HL-60 (cell line): Measurements from ENCODE around the gene SLC12A7.

Source experiments
- DNase-seq, 2 experiments: peaks; one replicate each; pipeline ENCODE4 v3.0.0-alpha.2; 2010 to 2020; ENCODE audit warnings: low read depth in 1 of 2, low spot score in 1 of 2
- H3K27ac ChIP-seq: fragments of 250-450 bp; sonication (Bioruptor Pico); replicated peaks from 2 replicates; pipeline ENCODE4 v1.5.1; 2020; ENCODE audit warnings: mild to moderate bottlenecking, moderate library complexity
- H3K27me3 ChIP-seq: fragments of 250-450 bp; sonication (Bioruptor Pico); 2 replicates; pipeline ENCODE4 v1.5.1; 2021; ENCODE audit warnings: mild to moderate bottlenecking, moderate library complexity; ENCODE audit not compliant: insufficient read depth, poor library complexity, severe bottlenecking
- H3K4me3 ChIP-seq: replicated peaks from 2 replicates; pipeline ENCODE4 v1.5.1; 2011; ENCODE audit warnings: mild to moderate bottlenecking, control low read depth, low read length; ENCODE audit not compliant: insufficient read depth
- GABPA ChIP-seq: IDR thresholded peaks from 2 replicates; pipeline ENCODE4 v1.6.1; 2012; ENCODE audit warnings: low read depth
- POLR2AphosphoS5 ChIP-seq: IDR thresholded peaks from 2 replicates; pipeline ENCODE4 v1.6.1; 2012; ENCODE audit warnings: low read depth
- SPI1 ChIP-seq: IDR thresholded peaks from 2 replicates; pipeline ENCODE4 v1.6.1; 2012; ENCODE audit warnings: low read depth, mild to moderate bottlenecking, borderline replicate concordance
- TF ChIP-seq, protein P1 (sequence below): IDR thresholded peaks from one replicate; pipeline ENCODE4 v1.5.1; 2011; ENCODE audit warnings: low read length, control low read depth, inconsistent platforms; ENCODE audit not compliant: insufficient read depth
- TF ChIP-seq, protein P2 (sequence below): IDR thresholded peaks from 2 replicates; pipeline ENCODE4 v1.6.1; 2012; ENCODE audit warnings: low read depth; ENCODE audit not compliant: insufficient replicate concordance

SLC12A7 gene

DNA sequence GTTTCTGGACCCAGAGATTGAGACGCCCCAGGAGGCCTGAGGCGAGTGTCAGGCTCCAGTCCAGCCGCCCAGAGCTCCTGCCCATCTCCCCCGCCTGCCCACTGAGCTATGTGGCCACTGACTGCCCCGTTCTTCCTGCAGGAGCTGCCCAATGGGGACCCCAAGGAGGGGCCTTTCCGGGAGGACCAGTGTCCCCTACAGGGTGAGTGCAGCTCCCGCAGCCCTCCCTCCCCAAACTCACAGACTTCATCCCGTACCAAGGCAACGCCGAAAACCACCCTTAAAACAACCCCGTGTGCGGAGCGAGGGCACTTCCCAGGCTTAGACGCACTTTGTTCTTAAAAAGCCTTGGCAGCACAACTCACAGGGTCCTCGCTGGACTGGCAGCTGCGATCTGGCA is 79.9 kb downstream of the SLC12A7 start:
- Histone ChIP-seq H3K27ac (no peak overlapping the region), H3K27me3 (no peaks in the 10 kb centered on the region), H3K4me3 (no peak overlapping the region)
- no peak for DNase-seq
- TF ChIP-seq, protein P1, sequence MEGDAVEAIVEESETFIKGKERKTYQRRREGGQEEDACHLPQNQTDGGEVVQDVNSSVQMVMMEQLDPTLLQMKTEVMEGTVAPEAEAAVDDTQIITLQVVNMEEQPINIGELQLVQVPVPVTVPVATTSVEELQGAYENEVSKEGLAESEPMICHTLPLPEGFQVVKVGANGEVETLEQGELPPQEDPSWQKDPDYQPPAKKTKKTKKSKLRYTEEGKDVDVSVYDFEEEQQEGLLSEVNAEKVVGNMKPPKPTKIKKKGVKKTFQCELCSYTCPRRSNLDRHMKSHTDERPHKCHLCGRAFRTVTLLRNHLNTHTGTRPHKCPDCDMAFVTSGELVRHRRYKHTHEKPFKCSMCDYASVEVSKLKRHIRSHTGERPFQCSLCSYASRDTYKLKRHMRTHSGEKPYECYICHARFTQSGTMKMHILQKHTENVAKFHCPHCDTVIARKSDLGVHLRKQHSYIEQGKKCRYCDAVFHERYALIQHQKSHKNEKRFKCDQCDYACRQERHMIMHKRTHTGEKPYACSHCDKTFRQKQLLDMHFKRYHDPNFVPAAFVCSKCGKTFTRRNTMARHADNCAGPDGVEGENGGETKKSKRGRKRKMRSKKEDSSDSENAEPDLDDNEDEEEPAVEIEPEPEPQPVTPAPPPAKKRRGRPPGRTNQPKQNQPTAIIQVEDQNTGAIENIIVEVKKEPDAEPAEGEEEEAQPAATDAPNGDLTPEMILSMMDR, result no peak
- no peak for TF ChIP-seq POLR2AphosphoS5
- TF ChIP-seq GABPA, result no peak
- TF ChIP-seq, protein P2, sequence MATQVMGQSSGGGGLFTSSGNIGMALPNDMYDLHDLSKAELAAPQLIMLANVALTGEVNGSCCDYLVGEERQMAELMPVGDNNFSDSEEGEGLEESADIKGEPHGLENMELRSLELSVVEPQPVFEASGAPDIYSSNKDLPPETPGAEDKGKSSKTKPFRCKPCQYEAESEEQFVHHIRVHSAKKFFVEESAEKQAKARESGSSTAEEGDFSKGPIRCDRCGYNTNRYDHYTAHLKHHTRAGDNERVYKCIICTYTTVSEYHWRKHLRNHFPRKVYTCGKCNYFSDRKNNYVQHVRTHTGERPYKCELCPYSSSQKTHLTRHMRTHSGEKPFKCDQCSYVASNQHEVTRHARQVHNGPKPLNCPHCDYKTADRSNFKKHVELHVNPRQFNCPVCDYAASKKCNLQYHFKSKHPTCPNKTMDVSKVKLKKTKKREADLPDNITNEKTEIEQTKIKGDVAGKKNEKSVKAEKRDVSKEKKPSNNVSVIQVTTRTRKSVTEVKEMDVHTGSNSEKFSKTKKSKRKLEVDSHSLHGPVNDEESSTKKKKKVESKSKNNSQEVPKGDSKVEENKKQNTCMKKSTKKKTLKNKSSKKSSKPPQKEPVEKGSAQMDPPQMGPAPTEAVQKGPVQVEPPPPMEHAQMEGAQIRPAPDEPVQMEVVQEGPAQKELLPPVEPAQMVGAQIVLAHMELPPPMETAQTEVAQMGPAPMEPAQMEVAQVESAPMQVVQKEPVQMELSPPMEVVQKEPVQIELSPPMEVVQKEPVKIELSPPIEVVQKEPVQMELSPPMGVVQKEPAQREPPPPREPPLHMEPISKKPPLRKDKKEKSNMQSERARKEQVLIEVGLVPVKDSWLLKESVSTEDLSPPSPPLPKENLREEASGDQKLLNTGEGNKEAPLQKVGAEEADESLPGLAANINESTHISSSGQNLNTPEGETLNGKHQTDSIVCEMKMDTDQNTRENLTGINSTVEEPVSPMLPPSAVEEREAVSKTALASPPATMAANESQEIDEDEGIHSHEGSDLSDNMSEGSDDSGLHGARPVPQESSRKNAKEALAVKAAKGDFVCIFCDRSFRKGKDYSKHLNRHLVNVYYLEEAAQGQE, result no peak

DNA sequence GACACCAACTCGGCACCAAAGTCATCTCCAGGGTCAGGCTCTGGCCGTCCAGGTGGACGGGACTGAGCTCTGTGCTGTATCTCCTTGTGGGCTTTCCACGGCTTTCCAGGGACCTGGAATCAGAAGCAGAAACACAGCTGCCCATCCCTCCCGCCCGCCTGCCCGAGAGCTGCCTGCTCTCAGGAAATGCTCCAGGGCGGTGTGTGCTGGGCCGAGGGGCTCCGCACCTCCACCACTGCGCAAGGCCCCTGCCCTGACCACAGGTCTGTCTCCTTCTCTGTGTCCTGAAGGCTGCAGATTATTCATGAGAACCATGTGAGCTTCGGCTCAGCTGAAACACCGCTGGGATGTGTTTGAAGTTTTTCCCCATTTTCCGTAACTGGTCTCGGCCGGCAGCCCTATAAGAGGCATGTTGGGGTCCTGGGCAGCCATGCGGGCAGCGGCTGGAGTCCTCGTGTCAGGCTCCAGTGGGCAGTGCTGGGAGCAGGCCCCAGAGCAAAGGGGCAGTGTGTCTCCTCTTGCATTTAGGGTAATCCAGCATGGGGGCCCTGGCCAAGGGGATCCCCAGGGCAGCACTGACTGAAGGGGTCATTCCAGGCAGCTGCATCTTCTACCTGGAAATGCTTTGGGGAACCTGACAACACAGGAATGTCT is 80.4 kb downstream of the SLC12A7 start:
- Histone ChIP-seq H3K4me3 (no peak overlapping the region), H3K27ac (no peak overlapping the region), H3K27me3 (no peaks in the 10 kb centered on the region)
- TF ChIP-seq, protein P1, result no peak
- TF ChIP-seq, protein P2, result no peak
- DNase-seq, result no peak

DNA sequence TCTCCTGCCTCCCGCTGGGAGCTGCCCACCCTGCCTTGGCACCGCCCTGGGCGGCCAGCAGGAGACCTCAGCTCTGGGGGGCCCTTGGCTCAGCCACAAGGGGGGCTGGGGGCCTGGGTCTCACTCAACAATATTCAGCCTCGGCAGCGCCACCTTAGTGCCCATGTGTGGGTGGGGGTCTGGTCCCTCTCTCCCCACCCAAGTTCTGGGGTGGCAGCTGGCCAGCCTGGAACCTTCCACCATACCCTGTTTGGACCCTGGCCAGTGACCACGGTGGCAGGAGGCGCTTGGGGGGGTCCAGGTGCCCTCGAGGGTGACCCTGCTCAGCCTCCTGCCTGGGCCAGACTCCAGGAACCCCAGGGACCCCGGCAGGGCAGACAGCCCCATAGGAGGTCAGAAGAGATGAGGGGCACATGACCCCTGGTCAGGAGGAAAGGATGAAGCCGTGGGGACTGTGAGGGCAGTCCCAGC is 81.0 kb downstream of the SLC12A7 start:
- Histone ChIP-seq H3K27ac (no peak overlapping the region), H3K27me3 (no peaks in the 10 kb centered on the region), H3K4me3 (no peak overlapping the region)
- TF ChIP-seq POLR2AphosphoS5, result no peak
- TF ChIP-seq, protein P1, result no peak
- TF ChIP-seq, protein P2, result no peak
- no peak for TF ChIP-seq GABPA
- no peak for TF ChIP-seq SPI1
- DNase-seq, result no peak
